ENCODE measurements around the gene ZNF334. TPM values are rescaled to one million over a fixed set of nuclear protein-coding genes. Genes with fewer than 3 reads are reported as not detected.

The ZNF334 gene
- 10 to 100 TPM; 12.2 to 15.7 (median 14.2) TPM for total RNA-seq

GRCh38 chr20:46512943-46513844 lies at the start of gene ZNF334:
ZNF334 (minus strand) TSS chr20:46513559; CDS start chr20:46512102, 1,457 bp downstream.
- Histone ChIP-seq H3K4me3 (replicated peaks in 1 of 3) (peak within 1 kb of the TSS; percentile 42 to 68 (median 66)), H3K36me3 (no peaks in the 10 kb centered on the region), H3K4me1 (peaks cover 4 to 5% of the 10 kb centered on the region in 2 donors), H3K27ac (peak within 1 kb of the TSS; percentile 19 to 34 (median 26)), H3K27me3 (no peaks in the 10 kb centered on the region), H3K9me3 (no peaks in the 10 kb centered on the region)
- WGBS, 2 donors: 6 to 11% methylated on average over 15 to 33 of the region's 49 CpGs
- DNase-seq: peak; percentile 76 to 83
- TF ChIP-seq POLR2A (IDR thresholded peaks at IDR 0.05): peak in 1 of 2 donors; percentile 57
- TF ChIP-seq, protein P1, sequence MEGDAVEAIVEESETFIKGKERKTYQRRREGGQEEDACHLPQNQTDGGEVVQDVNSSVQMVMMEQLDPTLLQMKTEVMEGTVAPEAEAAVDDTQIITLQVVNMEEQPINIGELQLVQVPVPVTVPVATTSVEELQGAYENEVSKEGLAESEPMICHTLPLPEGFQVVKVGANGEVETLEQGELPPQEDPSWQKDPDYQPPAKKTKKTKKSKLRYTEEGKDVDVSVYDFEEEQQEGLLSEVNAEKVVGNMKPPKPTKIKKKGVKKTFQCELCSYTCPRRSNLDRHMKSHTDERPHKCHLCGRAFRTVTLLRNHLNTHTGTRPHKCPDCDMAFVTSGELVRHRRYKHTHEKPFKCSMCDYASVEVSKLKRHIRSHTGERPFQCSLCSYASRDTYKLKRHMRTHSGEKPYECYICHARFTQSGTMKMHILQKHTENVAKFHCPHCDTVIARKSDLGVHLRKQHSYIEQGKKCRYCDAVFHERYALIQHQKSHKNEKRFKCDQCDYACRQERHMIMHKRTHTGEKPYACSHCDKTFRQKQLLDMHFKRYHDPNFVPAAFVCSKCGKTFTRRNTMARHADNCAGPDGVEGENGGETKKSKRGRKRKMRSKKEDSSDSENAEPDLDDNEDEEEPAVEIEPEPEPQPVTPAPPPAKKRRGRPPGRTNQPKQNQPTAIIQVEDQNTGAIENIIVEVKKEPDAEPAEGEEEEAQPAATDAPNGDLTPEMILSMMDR (IDR thresholded peaks at IDR 0.05): no peak
- intact Hi-C loops (cut with DNase I): no loop called here

DNA sequence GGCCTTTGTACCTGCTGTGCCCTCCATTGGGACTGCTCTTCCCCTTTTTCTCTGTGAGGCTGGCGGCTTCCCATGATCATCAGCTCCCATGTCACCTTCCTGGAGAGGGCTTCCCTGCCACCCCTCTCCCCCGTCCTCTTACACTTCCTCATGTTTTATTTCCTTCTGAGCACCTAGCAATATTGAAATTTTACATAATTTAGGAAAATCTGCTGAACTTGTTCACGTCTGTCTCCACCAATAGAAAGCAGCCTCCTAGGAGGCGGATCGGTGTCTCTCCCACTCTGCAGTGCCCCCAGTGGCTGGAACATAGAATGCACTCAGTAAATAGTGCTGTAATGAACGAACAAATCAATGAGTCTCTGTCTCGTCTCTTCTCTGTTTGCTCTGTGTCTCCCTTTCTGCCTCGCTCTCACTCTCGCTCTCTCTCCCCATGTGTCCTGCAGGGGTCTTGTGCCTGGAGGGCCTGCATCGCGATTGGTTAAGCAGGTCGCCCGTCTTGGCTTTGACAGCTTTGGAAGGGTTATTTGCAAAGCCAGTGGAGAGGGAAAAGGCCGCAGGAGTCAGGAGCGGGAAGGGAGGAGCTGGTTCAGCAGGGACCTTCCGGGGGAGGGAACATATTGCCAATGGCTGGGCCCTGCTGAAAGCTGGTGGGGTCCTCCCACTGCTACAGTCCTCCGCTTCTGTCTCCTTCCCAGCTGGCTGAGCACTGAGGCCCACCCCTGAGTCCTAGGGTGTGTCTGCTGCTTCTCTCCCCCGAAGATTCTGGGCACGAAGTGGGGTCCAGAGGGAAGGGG lies 49.2 kb upstream of the ZNF334 start:
- TF ChIP-seq, protein P1 (IDR thresholded peaks at IDR 0.05): peak; percentile 66 to 97 (median 86)
- no peak for TF ChIP-seq POLR2A (IDR thresholded peaks at IDR 0.05)

GRCh38 chr20:46562009-46562372 lies 48.6 kb upstream of the ZNF334 start:
- peak overlapping the region in 1 of 3 donors; percentile 54 for H3K27ac ChIP-seq
- no peak overlapping the region for H3K4me3 ChIP-seq (replicated peaks in 1 of 3)
- TF ChIP-seq, protein P1 (IDR thresholded peaks at IDR 0.05): no peak
- TF ChIP-seq POLR2A (IDR thresholded peaks at IDR 0.05): no peak
- WGBS, 2 donors: 40 to 45% methylated on average over 5 of the region's 5 CpGs
- H3K36me3 ChIP-seq: no peaks in the 10 kb centered on the region
- intact Hi-C loops (cut with DNase I): no loop called here
- DNase-seq: no peak
- H3K9me3 ChIP-seq: no peaks in the 10 kb centered on the region
- no peaks in the 10 kb centered on the region for H3K27me3 ChIP-seq
- peaks cover 9 to 16% of the 10 kb centered on the region in 2 donors for H3K4me1 ChIP-seq

More for the DNA sequence above, 49.2 kb upstream of the ZNF334 start:
- no peaks in the 10 kb centered on the region for H3K9me3 ChIP-seq
- peaks cover 4 to 16% of the 10 kb centered on the region in 2 donors for H3K4me1 ChIP-seq
- H3K27me3 ChIP-seq: no peaks in the 10 kb centered on the region
- peak overlapping the region in 1 of 3 donors; percentile 54 for H3K27ac ChIP-seq
- no peaks in the 10 kb centered on the region for H3K36me3 ChIP-seq
- 8 to 9% methylated on average over 12 to 19 of the region's 19 CpGs for WGBS, 2 donors
- intact Hi-C loops (cut with DNase I): no loop called here
- H3K4me3 ChIP-seq (replicated peaks in 1 of 3): no peak overlapping the region
- peak; percentile 73 to 80 for DNase-seq

GRCh38 chr20:46559685-46560440 lies 46.5 kb upstream of the ZNF334 start:
- H3K27me3 ChIP-seq: no peaks in the 10 kb centered on the region
- intact Hi-C loops (cut with DNase I): no loop called here
- no peak for DNase-seq
- no peak overlapping the region for H3K4me3 ChIP-seq (replicated peaks in 1 of 3)
- no peak overlapping the region for H3K27ac ChIP-seq
- 88 to 92% methylated on average over 7 of the region's 7 CpGs for WGBS, 2 donors
- TF ChIP-seq, protein P1 (IDR thresholded peaks at IDR 0.05): no peak
- TF ChIP-seq POLR2A (IDR thresholded peaks at IDR 0.05): no peak
- no peaks in the 10 kb centered on the region for H3K36me3 ChIP-seq
- H3K4me1 ChIP-seq: peaks cover 10 to 16% of the 10 kb centered on the region in 2 donors
- no peaks in the 10 kb centered on the region for H3K9me3 ChIP-seq
